ENCODE results near the gene ADGRV1. TPM values are rescaled to one million over a fixed set of nuclear protein-coding genes. Genes with fewer than 3 reads are reported as not detected.

Gene ADGRV1
- total RNA-seq, 2 experiments from 2014 or later: not detected

DNA sequence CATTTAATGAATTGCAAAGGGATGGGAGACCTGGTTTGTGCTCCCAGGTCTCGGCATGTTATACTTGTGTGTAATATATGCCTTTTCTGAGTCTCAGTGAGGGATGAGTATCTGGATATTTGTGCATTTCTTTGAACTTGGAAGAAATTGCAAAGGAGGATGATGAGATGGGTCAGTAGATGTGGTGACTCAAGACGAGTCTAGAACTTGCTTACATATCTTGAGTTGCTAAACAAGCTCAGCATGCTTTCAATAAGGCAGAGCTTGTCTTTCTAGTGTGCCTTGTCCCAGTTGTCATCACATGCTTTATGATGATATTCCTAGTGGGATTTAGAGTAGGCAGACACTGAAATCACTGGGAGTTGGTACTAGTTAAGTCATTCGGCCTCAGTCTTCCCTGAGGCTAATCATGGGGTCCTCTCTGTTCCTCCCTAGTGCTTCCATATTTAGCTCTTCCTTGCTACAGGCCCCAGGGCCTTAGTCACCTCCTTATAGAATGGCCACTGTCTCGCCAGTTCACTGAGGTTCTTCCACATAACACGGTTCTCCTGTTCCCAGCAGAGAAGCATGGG, 602.2 kb downstream of the ADGRV1 start:
- Histone ChIP-seq H3K9me2 (ENCODE audit: insufficient read depth, low read length) (no peaks in the 10 kb centered on the region), H3K4me3 (ENCODE audit: low read depth, low read length, poor library complexity, severe bottlenecking) (no peak overlapping the region), H3K4me1 (ENCODE audit: insufficient read depth, low read length, poor library complexity, severe bottlenecking) (no peaks in the 10 kb centered on the region), H4K20me1 (ENCODE audit: insufficient read depth, low read length) (no peaks in the 10 kb centered on the region), H3K36me3 (ENCODE audit: insufficient read depth, low read length) (no peaks in the 10 kb centered on the region), H3K79me2 (ENCODE audit: insufficient read depth, low read depth, low read length) (no peaks in the 10 kb centered on the region), H3K4me2 (ENCODE audit: low read length) (no peak overlapping the region), H2AFZ (ENCODE audit: low read length) (no peak overlapping the region), H3K27ac (ENCODE audit: low read depth, low read length, poor library complexity, severe bottlenecking) (no peak overlapping the region), H3K9me3 (ENCODE audit: low read length) (no peaks in the 10 kb centered on the region)
- DNase-seq (ENCODE audit: low spot score): no peak
- ChIA-PET CTCF (ENCODE audit: unreplicated experiment) (no interaction called here), POLR2A (no interaction called here)
- no TSS peak for BruUV-seq (replicated peaks)
- TF ChIP-seq, protein P1, sequence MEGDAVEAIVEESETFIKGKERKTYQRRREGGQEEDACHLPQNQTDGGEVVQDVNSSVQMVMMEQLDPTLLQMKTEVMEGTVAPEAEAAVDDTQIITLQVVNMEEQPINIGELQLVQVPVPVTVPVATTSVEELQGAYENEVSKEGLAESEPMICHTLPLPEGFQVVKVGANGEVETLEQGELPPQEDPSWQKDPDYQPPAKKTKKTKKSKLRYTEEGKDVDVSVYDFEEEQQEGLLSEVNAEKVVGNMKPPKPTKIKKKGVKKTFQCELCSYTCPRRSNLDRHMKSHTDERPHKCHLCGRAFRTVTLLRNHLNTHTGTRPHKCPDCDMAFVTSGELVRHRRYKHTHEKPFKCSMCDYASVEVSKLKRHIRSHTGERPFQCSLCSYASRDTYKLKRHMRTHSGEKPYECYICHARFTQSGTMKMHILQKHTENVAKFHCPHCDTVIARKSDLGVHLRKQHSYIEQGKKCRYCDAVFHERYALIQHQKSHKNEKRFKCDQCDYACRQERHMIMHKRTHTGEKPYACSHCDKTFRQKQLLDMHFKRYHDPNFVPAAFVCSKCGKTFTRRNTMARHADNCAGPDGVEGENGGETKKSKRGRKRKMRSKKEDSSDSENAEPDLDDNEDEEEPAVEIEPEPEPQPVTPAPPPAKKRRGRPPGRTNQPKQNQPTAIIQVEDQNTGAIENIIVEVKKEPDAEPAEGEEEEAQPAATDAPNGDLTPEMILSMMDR (conservative IDR thresholded peaks at IDR 0.05; ENCODE audit: low read length): no peak
- TF ChIP-seq EZH2phosphoT487 (IDR thresholded peaks at IDR 0.05; ENCODE audit: borderline replicate concordance, low read depth, low read length): no peak
- intact Hi-C loops (cut with micrococcal nuclease; ENCODE audit: unreplicated experiment): no loop called here

DNA sequence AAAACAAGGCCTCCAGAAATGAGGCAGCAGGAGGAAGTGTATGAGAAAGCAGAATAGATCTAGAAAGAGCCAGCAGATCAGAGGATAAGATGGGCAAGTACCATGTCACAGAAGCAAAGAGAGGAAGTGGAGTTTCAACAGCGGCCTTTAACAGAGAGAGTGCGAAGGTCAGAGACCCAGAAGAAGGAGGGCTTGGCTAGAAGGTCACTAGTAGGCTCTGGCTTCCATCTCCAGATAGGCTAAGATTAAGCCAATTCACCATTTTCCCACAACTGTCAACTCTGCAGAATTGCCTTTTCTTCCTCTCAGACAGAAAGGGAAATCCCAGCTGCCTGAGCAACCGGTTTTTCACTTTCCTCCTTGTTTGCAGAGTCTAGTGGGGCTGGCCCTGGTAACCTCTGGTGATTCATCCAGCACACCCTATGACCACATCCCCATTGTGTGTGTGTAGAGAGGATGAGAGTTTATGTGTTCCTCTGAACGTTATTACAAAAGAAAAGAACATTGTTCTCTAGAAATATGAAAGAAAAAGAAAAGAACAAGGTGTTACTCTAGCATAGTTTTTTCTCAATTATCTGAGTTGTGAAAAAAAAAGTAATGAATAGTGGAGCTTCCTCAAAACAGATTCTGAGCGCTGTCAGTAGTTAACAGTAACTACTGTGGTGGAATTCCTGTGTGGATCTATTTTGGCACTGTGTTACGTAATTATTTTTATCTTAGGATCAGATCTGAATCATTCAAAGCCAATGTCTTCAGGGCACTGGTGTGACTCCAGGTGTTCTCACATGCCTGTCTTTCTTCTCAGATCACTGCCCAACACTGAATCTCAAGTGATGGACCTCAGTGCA, 604.2 kb downstream of the ADGRV1 start:
- H3K4me1 ChIP-seq (ENCODE audit: insufficient read depth, low read length, poor library complexity, severe bottlenecking): no peaks in the 10 kb centered on the region
- POLR2A ChIA-PET: no interaction called here
- intact Hi-C loops (cut with micrococcal nuclease; ENCODE audit: unreplicated experiment): no loop called here

More for the DNA sequence above, 604.2 kb downstream of the ADGRV1 start:
- no peak overlapping the region for H3K27ac ChIP-seq (ENCODE audit: low read depth, low read length, poor library complexity, severe bottlenecking)
- no peak overlapping the region for H3K4me2 ChIP-seq (ENCODE audit: low read length)
- H3K79me2 ChIP-seq (ENCODE audit: insufficient read depth, low read depth, low read length): no peaks in the 10 kb centered on the region
- no peak overlapping the region for H3K4me3 ChIP-seq (ENCODE audit: low read depth, low read length, poor library complexity, severe bottlenecking)
- DNase-seq (ENCODE audit: low spot score): no peak
- TF ChIP-seq EZH2phosphoT487 (IDR thresholded peaks at IDR 0.05; ENCODE audit: borderline replicate concordance, low read depth, low read length): no peak
- TF ChIP-seq, protein P1 (conservative IDR thresholded peaks at IDR 0.05; ENCODE audit: low read length): no peak
- no peak overlapping the region for H2AFZ ChIP-seq (ENCODE audit: low read length)
- H3K9me2 ChIP-seq (ENCODE audit: insufficient read depth, low read length): no peaks in the 10 kb centered on the region
- no peaks in the 10 kb centered on the region for H4K20me1 ChIP-seq (ENCODE audit: insufficient read depth, low read length)
- no TSS peak for BruUV-seq (replicated peaks)
- H3K9me3 ChIP-seq (ENCODE audit: low read length): no peaks in the 10 kb centered on the region
- no peaks in the 10 kb centered on the region for H3K36me3 ChIP-seq (ENCODE audit: insufficient read depth, low read length)
- CTCF ChIA-PET (ENCODE audit: unreplicated experiment): no interaction called here
